ENCODE measurements around the gene ANKRD34C. TPM values are rescaled to one million over a fixed set of nuclear protein-coding genes. Genes with fewer than 3 reads are reported as not detected.

ANKRD34C gene
- not detected for polyA plus RNA-seq (2013, experiment 1 of 2; ENCODE audit: insufficient read length)
- polyA plus RNA-seq (2013, experiment 2 of 2; ENCODE audit: insufficient read length), result not detected

GRCh38 chr15:79282371-79283251, at the start of gene ANKRD34C:
Gene ANKRD34C (plus strand): TSS chr15:79282722. CDS start chr15:79293285, 10,563 bp downstream.
- DNase-seq, result no peak

GRCh38 chr15:79233236-79233635, 49.3 kb upstream of the ANKRD34C start:
- no peak for DNase-seq

- no peak for DNase-seq
These were observed 42.5 kb upstream of the ANKRD34C start for GRCh38 chr15:79240036-79240435.

GRCh38 chr15:79243723-79244122, 38.8 kb upstream of the ANKRD34C start:
- DNase-seq, result peak; percentile 46

DNA sequence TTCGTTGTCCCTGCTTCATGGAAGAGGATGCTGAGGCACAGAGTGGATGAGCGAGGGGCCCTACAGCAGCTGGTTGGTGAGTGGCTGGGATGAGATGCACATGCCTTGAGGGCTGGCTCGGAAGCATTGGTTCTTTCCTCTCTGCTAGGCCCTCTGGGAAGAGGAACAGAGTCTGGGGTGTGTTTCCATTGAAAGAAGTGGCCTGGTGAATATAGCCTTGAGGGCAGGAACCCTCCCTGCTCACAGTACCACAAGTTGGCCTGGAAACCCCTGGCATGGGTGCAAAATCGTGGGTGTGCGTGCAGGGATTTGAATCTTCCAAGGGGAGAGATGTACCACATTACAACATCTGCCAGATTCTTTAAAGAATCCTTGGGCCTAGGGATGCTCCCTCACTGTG, 37.6 kb upstream of the ANKRD34C start:
- no peak for DNase-seq

DNA sequence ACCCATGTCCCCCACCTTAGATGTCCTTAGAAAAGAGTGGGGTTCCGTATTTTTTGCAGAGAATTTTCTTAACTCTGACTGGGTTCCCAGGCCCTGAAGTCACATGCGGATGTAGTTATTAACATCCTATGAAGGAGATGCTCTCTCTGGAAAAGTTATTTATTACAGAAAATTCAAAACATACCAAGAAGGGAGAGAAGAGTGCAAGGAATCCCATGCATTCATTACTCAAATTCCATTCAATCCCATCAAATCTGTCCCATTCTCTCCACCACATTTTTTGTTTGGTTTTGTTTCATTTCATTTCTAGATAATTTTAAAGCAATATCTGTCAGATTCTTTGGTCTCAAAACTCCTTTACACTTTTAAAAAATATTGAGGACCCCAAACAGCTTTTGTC, 34.3 kb upstream of the ANKRD34C start:
- peak; percentile 53 for DNase-seq

DNA sequence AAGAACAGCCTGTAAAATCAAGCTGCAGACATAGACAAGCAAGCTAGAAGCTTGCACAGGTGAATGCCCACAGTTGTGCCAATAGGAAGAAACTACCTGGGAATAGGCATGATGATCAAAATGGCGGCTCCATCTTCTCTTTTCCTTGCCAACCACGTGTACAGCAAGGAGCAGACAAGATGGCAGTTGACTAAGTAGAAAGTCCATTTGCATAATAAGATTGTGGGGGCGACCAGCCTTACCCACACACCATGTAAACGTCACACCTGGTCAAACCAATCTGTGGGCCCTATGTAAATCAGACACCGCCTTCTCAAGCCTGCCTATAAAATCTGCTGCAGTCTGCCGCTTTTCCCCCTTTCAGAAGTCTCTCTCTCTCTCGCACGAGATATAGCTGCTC, 25.1 kb upstream of the ANKRD34C start:
- no peak for DNase-seq

DNA sequence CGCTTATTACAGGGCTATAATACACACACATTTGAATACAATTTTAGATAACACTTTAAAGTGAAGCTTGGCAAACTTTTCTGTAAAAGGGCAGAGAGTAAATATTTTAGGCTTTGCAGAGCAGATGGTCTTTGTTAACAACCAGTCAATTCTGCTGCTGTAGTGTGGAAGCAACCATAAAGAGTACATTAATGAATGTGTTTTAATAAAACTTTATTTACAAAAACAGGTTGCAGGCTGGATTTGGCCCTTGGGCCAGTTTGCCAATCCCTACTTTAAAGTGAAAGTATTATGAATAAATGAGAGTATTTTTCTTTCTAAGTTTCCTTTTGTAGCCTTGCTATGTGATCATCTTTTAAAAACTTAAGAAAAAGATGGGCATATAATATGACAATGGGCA, 20.7 kb upstream of the ANKRD34C start:
- DNase-seq, result no peak

DNA sequence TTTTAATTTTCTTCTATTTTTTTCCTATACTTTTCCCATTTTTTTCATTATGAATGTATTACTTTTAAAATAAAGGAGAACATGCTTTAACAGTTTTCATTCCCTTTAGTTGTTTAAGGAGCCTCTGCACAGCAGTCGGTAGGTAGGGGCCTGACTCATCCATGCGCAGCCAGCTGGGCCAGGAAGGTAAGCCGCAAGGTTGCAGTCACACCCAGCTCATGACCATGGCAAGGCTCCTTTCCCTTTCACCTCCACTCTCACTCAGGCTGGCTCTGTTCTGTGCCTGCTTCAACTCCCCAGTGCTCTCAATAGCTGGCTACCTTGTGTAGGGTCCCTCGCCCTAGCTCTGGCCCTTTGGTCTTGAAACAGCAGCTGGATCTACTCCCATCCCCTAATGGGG, 17.4 kb upstream of the ANKRD34C start:
- DNase-seq, result no peak

DNA sequence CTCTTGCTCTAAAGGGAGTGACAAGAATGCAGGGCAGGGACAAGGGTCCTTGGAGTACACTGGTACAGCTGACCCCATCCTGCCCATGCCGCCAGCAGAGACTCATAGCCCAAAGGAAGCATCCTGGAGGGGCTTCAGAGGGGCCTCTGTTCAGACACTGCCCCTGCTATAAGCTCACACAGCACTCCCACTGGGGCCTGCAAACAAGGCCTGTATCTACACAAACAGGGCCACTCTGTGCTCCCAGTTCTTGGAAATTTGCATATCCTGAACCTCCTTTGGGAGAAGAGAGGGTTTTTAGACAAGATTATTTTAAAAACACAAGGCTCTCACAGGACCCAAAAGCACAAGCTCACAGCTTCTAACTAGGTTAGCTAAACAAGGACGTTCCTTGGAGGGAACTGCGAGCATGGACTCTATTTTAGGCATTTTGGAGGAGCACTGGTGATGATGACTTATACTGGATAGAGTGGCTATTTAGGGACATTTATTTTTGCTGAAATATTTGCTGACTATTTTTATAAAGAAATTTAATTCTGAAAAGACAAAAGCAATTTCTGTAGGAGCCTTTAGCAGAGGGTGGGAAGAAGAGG, 16.4 kb upstream of the ANKRD34C start:
- no peak for DNase-seq

DNA sequence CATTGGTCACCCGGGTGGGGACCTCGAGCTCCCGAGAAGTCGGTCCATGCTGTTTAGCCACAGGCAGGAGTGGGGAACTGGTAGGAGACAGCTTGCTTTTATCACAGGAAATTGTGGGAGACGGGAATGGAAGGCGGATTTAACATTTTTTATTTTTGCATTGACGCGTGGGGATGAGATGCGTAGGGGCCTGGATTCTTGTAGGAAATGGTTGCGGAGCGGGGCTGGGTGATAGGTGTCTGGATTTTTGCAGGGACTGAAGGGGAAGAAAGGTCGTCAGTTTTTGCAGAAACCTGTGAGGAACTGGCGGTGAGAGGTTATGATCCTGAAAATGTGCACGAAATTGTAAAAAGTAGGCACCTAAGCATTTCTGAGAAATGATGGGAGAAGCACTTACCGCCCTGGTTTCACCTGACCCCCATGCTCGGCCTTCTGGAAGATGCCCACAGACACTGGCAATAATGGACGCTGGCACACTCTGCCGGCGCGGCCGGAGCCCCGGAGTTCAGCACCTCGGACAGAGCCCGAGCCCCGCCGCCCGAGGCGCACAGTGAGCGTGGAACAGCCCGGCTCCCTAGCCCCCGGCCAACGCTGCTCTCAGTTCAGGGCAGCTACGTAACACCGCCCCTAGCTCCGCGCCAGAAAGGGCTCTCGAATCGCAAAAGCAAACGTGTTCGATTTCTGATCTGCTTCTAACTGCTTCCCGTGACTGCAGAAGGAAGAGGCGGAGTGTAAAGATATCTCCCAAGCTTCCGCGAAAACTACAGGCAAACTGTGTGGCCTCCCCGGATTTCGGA, 928 bp downstream of the ANKRD34C start:
- peak; percentile 50 for DNase-seq

- no peak for DNase-seq
These were observed 8.2 kb downstream of the ANKRD34C start for GRCh38 chr15:79290642-79291275.

- no peak for DNase-seq
These were observed 9.5 kb downstream of the ANKRD34C start for GRCh38 chr15:79292011-79292410.

GRCh38 chr15:79294075-79294474, 11.6 kb downstream of the ANKRD34C start:
- no peak for DNase-seq

DNA sequence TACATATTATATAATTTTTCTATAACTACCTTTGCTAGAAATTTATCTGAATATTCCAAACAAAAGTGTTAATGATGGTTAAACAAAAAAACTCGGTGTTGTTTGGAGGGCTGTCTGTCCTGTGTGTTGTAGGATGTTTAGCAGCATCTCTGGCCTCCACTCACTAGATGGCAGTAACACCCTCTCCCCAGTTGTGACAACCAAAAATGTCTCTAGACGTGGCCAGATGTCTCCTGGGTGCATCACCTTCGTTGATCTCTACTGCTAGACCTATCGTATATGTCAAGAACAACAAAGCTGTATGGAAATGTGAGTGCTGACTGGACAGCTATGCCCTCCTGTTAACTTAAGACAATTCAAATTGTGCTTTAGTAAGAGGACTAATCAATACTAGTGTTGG, 14.1 kb downstream of the ANKRD34C start:
- no peak for DNase-seq

DNA sequence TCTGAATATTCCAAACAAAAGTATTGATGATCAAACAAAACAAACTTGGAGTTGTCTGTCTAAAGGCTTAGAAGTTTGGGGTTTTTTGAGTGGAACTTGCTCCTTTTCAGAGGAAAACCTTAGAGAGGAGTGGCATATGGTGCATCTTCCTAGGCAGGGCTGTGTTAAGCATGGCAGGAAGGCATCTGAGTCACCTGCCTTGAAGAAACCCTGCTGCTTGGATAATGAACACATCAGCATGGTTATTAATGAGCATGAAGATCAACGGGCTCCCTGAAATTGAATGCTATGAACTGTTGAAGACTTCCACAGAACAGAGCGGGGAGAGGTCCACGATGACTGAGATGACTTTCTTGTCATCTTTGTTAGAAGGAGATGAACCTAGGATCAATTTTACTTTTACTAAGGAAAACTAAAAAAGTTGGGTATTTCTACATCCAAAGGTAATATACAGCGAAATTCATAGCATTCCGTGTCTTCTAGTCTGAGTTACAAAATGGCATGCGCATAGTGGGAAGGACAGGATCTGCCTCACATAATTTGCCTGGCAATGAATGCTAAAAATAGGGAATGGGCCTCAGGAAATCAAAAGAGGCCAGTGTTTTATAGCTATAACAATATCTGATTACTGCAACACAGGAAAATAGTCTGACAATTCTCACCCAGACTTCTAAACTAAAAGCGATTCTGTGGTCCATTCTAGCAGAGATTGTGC, 16.8 kb downstream of the ANKRD34C start:
- no peak for DNase-seq

- DNase-seq, result no peak
These were observed 17.3 kb downstream of the ANKRD34C start for GRCh38 chr15:79299841-79300235.

DNA sequence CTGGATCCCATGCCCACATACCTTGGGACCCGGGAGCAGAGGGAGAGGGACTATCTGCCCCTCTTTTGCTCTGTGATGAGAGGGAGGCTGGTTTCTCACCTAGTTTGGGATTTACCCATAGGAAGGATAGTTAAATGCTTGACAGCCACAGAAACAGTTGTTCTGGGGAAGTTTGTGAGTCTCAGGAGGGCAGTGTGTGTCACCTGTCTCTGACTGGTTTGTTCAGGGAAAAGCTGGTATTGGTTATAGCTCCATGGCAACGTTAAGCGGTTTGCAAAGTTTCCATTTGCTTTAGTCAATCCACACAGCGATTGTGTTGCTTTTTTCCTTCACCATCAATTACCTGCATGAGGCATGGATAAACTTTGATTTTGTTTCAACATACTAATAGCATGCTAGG, 24.7 kb downstream of the ANKRD34C start:
- no peak for DNase-seq

GRCh38 chr15:79308874-79309273, 26.4 kb downstream of the ANKRD34C start:
- DNase-seq, result no peak

GRCh38 chr15:79310612-79310984, 28.1 kb downstream of the ANKRD34C start:
- no peak for DNase-seq

DNA sequence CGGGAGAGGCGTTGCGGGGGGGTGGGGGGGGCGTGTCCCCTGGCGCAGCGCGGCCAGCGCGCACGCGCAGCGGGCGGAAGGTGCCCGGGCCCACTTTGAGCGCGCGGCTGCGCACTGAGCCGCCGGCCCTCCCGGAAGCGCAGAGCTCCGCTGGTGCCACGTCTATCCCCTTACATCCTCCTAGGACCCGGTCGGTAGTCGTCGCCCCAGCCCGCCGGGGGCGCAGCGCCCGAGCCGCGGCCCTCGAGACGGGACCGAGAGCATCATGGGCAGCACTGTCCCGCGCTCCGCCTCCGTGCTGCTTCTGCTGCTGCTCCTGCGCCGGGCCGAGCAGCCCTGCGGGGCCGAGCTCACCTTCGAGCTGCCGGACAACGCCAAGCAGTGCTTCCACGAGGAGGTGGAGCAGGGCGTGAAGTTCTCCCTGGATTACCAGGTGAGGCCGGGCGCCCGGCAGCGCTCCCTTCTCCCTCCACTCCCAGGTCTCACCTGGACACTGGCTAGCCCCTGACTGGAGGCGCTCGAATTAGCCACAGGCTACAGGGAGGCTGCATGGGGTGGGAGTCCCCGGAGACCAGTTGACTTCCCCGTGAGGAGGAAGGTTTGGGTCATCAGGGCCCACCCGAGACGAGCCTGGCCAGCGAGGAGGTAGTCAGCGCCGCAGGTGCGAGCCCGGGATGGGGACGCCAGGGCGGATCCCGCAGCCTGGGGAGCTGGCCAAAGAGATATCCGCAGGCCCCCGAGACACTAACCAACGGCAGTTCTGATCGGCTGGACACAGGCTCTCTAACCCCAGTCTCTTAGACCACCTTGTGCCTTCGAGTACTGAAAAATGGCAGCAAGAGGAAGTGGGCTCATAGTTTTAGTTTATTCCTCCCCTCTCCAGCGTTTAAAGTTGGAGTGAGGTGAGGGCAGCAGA, 28.7 kb downstream of the ANKRD34C start, which contains the start of gene TMED3:
TMED3 (plus strand) TSS at position 128 of the 916 bp plus-strand sequence; CDS start at position 266, 138 bp downstream.
- peak; percentile 93 for DNase-seq
